ENCODE data around the gene MYRIP. TPM values are rescaled to one million over a fixed set of nuclear protein-coding genes. Genes with fewer than 3 reads are reported as not detected.

MYRIP gene
- total and polyA plus RNA-seq, 4 experiments from 2014 or later: not detected

GRCh38 chr3:40109641-40110490 lies 300.5 kb downstream of the MYRIP start:
- no peaks in the 10 kb centered on the region for H3K36me3 ChIP-seq (ENCODE audit: insufficient read depth, low read length)
- ChIA-PET POLR2A (ENCODE audit: partially characterized antibody) (no interaction called here), CTCF (ENCODE audit: partially characterized antibody) (no interaction called here)
- H3K27ac ChIP-seq (ENCODE audit: low read depth, low read length): no peak overlapping the region
- Mint-ChIP-seq H3K4me1 (no peaks in the 10 kb centered on the region), H3K36me3 (no peaks in the 10 kb centered on the region), H3K27me3 (peaks cover 2 to 4% of the 10 kb centered on the region in 2 donors), H3K4me3 (no peak overlapping the region), H3K9me3 (no peaks in the 10 kb centered on the region), H3K27ac (no peak overlapping the region)
- H3K4me1 ChIP-seq (ENCODE audit: insufficient read depth, low read length): no peaks in the 10 kb centered on the region
- no peaks in the 10 kb centered on the region for H3K9me3 ChIP-seq (ENCODE audit: control insufficient read depth in 1 of 2, low read length in 2 of 2)
- intact Hi-C loops (cut with micrococcal nuclease): no loop called here
- DNase-seq: no peak
- no peaks in the 10 kb centered on the region for H3K27me3 ChIP-seq (ENCODE audit: insufficient read depth, low read length)
- no peak overlapping the region for H3K4me3 ChIP-seq (ENCODE audit: low read length in 2 of 2)

- Histone ChIP-seq H3K27ac (ENCODE audit: low read depth, low read length) (no peak overlapping the region), H3K9me3 (ENCODE audit: control insufficient read depth in 1 of 2, low read length in 2 of 2) (no peaks in the 10 kb centered on the region), H3K4me1 (ENCODE audit: insufficient read depth, low read length) (no peaks in the 10 kb centered on the region), H3K36me3 (ENCODE audit: insufficient read depth, low read length) (no peaks in the 10 kb centered on the region), H3K4me3 (ENCODE audit: low read length in 2 of 2) (no peak overlapping the region), H3K27me3 (ENCODE audit: insufficient read depth, low read length) (no peaks in the 10 kb centered on the region)
- H3K9me3 Mint-ChIP-seq: no peaks in the 10 kb centered on the region
- H3K4me1 Mint-ChIP-seq: no peaks in the 10 kb centered on the region
- H3K27ac Mint-ChIP-seq: no peak overlapping the region
- no peaks in the 10 kb centered on the region for H3K36me3 Mint-ChIP-seq
- ChIA-PET POLR2A (ENCODE audit: partially characterized antibody) (no interaction called here), CTCF (ENCODE audit: partially characterized antibody) (no interaction called here)
- DNase-seq: no peak
- H3K4me3 Mint-ChIP-seq: no peak overlapping the region
- peaks cover 0 to 6% of the 10 kb centered on the region in 2 donors for H3K27me3 Mint-ChIP-seq
- intact Hi-C loops (cut with micrococcal nuclease): no loop called here
Measured at GRCh38 chr3:40116478-40117177, 307.2 kb downstream of the MYRIP start.

DNA sequence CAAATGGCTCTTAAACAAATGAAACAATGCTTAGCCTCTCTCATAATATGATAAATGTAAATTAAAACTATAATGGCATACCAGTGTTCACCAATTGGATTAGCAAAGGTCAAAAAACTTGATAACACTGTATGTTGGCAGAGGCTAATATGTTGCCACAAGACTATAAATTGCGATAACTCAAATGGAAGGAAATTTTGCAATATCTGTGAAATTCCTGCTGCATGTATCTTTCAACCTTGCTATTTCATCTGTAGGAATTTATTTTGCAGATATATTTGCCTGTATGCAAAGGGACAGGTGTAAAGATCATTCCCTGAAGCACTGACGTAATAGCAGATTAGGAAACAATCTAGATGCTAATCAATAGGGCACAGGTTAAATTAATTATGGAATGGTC lies 308.7 kb downstream of the MYRIP start:
- no peaks in the 10 kb centered on the region for H3K9me3 ChIP-seq (ENCODE audit: control insufficient read depth in 1 of 2, low read length in 2 of 2)
- CTCF ChIA-PET (ENCODE audit: partially characterized antibody): no interaction called here
- H3K9me3 Mint-ChIP-seq: no peaks in the 10 kb centered on the region
- no peaks in the 10 kb centered on the region for H3K4me1 ChIP-seq (ENCODE audit: insufficient read depth, low read length)
- H3K36me3 Mint-ChIP-seq: no peaks in the 10 kb centered on the region
- H3K27ac Mint-ChIP-seq: no peak overlapping the region
- H3K4me3 ChIP-seq (ENCODE audit: low read length in 2 of 2): no peak overlapping the region
- no peaks in the 10 kb centered on the region for H3K36me3 ChIP-seq (ENCODE audit: insufficient read depth, low read length)
- no peak overlapping the region for H3K27ac ChIP-seq (ENCODE audit: low read depth, low read length)
- intact Hi-C loops (cut with micrococcal nuclease): no loop called here
- peaks cover 0 to 6% of the 10 kb centered on the region in 2 donors for H3K27me3 Mint-ChIP-seq
- POLR2A ChIA-PET (ENCODE audit: partially characterized antibody): no interaction called here
- no peaks in the 10 kb centered on the region for H3K27me3 ChIP-seq (ENCODE audit: insufficient read depth, low read length)
- H3K4me3 Mint-ChIP-seq: no peak overlapping the region
- no peaks in the 10 kb centered on the region for H3K4me1 Mint-ChIP-seq
- DNase-seq: no peak

DNA sequence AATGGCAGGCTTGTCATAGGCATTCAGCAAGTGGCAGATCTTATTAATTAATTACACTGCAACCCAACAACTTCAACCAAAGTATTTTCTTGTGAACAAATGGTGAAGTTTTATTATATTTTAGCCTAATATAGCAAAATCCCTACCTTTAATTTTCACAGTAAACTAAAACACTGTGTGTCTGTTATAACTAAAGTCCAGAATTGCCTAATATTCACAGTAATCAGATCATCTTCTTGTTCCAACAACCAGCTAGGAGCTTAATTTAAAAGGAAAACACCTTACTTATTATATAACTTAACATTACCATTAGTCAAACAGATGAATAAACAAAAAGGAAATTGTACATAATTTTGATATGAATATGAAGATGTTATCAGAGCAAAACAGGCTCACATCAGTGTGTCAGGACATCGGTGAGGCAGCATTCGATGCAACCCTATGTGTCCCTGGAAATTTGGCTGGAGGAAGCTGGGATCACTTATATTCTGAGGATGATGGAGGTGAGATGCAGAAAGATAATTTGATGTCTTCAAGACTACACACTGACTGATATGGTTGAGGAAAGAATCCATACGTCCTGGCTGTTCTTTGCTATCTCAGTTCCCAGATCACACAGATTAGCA lies 310.8 kb downstream of the MYRIP start:
- ChIA-PET POLR2A (ENCODE audit: partially characterized antibody) (no interaction called here), CTCF (ENCODE audit: partially characterized antibody) (no interaction called here)
- no peaks in the 10 kb centered on the region for H3K36me3 ChIP-seq (ENCODE audit: insufficient read depth, low read length)
- no peaks in the 10 kb centered on the region for H3K4me1 ChIP-seq (ENCODE audit: insufficient read depth, low read length)
- Mint-ChIP-seq H3K36me3 (no peaks in the 10 kb centered on the region), H3K9me3 (no peaks in the 10 kb centered on the region), H3K4me3 (no peak overlapping the region), H3K27me3 (peaks cover 0 to 4% of the 10 kb centered on the region in 2 donors), H3K4me1 (no peaks in the 10 kb centered on the region), H3K27ac (no peak overlapping the region)
- no peaks in the 10 kb centered on the region for H3K9me3 ChIP-seq (ENCODE audit: control insufficient read depth in 1 of 2, low read length in 2 of 2)
- intact Hi-C loops (cut with micrococcal nuclease): no loop called here
- no peaks in the 10 kb centered on the region for H3K27me3 ChIP-seq (ENCODE audit: insufficient read depth, low read length)
- no peak overlapping the region for H3K4me3 ChIP-seq (ENCODE audit: low read length in 2 of 2)
- no peak overlapping the region for H3K27ac ChIP-seq (ENCODE audit: low read depth, low read length)
- DNase-seq: no peak

DNA sequence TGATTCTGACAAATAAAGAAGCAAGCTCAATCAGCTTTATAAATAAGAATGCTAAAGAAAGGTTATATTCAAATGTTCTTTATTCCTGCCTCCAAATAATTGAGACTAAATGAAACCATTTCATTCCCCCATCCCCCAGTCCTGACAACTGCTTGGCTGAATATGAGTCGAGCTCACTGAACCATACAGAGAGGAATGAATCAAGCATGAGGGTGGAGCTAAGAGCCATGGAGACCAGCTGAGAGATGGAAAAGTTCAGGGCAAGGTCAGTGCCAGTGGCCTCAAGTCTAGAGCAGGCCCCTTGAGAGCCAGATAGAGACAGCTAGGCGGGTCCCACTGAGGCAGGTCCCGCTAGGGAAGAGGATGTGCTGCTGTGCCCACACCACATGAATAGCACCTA lies 311.4 kb downstream of the MYRIP start:
- no peaks in the 10 kb centered on the region for H3K9me3 Mint-ChIP-seq
- Histone ChIP-seq H3K4me3 (ENCODE audit: low read length in 2 of 2) (no peak overlapping the region), H3K36me3 (ENCODE audit: insufficient read depth, low read length) (no peaks in the 10 kb centered on the region), H3K27me3 (ENCODE audit: insufficient read depth, low read length) (no peaks in the 10 kb centered on the region), H3K4me1 (ENCODE audit: insufficient read depth, low read length) (no peaks in the 10 kb centered on the region), H3K9me3 (ENCODE audit: control insufficient read depth in 1 of 2, low read length in 2 of 2) (no peaks in the 10 kb centered on the region), H3K27ac (ENCODE audit: low read depth, low read length) (no peak overlapping the region)
- ChIA-PET POLR2A (ENCODE audit: partially characterized antibody) (no interaction called here), CTCF (ENCODE audit: partially characterized antibody) (no interaction called here)
- no peak overlapping the region for H3K27ac Mint-ChIP-seq
- intact Hi-C loops (cut with micrococcal nuclease): no loop called here
- H3K27me3 Mint-ChIP-seq: peaks cover 0 to 4% of the 10 kb centered on the region in 2 donors
- no peak for DNase-seq
- no peaks in the 10 kb centered on the region for H3K4me1 Mint-ChIP-seq
- no peak overlapping the region for H3K4me3 Mint-ChIP-seq
- H3K36me3 Mint-ChIP-seq: no peaks in the 10 kb centered on the region

GRCh38 chr3:40124918-40125317 lies 315.5 kb downstream of the MYRIP start:
- no peaks in the 10 kb centered on the region for H3K36me3 ChIP-seq (ENCODE audit: insufficient read depth, low read length)
- Mint-ChIP-seq H3K27me3 (peaks cover 0 to 6% of the 10 kb centered on the region in 2 donors), H3K4me1 (no peaks in the 10 kb centered on the region), H3K4me3 (no peak overlapping the region), H3K36me3 (no peaks in the 10 kb centered on the region), H3K27ac (no peak overlapping the region), H3K9me3 (no peaks in the 10 kb centered on the region)
- intact Hi-C loops (cut with micrococcal nuclease): no loop called here
- H3K4me1 ChIP-seq (ENCODE audit: insufficient read depth, low read length): no peaks in the 10 kb centered on the region
- no peak overlapping the region for H3K4me3 ChIP-seq (ENCODE audit: low read length in 2 of 2)
- ChIA-PET POLR2A (ENCODE audit: partially characterized antibody) (no interaction called here), CTCF (ENCODE audit: partially characterized antibody) (no interaction called here)
- no peaks in the 10 kb centered on the region for H3K9me3 ChIP-seq (ENCODE audit: control insufficient read depth in 1 of 2, low read length in 2 of 2)
- no peaks in the 10 kb centered on the region for H3K27me3 ChIP-seq (ENCODE audit: insufficient read depth, low read length)
- DNase-seq: no peak
- no peak overlapping the region for H3K27ac ChIP-seq (ENCODE audit: low read depth, low read length)

DNA sequence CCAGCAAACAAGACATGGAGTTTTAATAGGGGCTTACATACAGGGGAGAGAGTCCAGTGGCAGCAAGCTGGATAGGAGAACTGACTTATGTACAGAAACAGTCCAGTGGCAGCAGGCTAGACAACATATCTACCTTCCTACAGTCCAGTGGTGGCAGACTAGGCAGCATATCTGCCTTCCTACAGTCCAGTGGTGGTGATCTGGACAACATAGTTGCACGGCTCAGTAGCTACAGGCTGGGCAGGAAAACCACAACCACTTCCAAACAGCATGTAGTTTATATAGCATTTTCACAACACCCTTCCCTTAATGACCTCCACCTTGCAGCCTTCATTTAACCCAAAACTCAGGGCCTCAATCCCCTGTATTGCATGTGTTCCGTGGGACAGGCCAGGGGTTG lies 318.8 kb downstream of the MYRIP start:
- H3K36me3 Mint-ChIP-seq: no peaks in the 10 kb centered on the region
- Histone ChIP-seq H3K27ac (ENCODE audit: low read depth, low read length) (no peak overlapping the region), H3K27me3 (ENCODE audit: insufficient read depth, low read length) (no peaks in the 10 kb centered on the region), H3K4me3 (ENCODE audit: low read length in 2 of 2) (no peak overlapping the region), H3K9me3 (ENCODE audit: control insufficient read depth in 1 of 2, low read length in 2 of 2) (no peaks in the 10 kb centered on the region), H3K4me1 (ENCODE audit: insufficient read depth, low read length) (no peaks in the 10 kb centered on the region), H3K36me3 (ENCODE audit: insufficient read depth, low read length) (no peaks in the 10 kb centered on the region)
- intact Hi-C loops (cut with micrococcal nuclease): no loop called here
- ChIA-PET CTCF (ENCODE audit: partially characterized antibody) (no interaction called here), POLR2A (ENCODE audit: partially characterized antibody) (no interaction called here)
- H3K9me3 Mint-ChIP-seq: peaks cover 0 to 5% (median 0%) of the 10 kb centered on the region in 8 donors
- peaks cover 0 to 2% of the 10 kb centered on the region in 2 donors for H3K27me3 Mint-ChIP-seq
- no peaks in the 10 kb centered on the region for H3K4me1 Mint-ChIP-seq
- no peak overlapping the region for H3K27ac Mint-ChIP-seq
- H3K4me3 Mint-ChIP-seq: no peak overlapping the region
- DNase-seq: no peak

Data from CD4-positive, alpha-beta memory T cell (primary cell).